Skin of body (tissue), 3 donors: Measurements from ENCODE around the gene C10orf67. TPM values are rescaled to one million over a fixed set of nuclear protein-coding genes. Genes with fewer than 3 reads are reported as not detected.

ENCODE experiments used
- DNase-seq: peaks from one replicate; lab custom pipeline; 2025; lab: John Stamatoyannopoulos, UW
- small RNA-seq: library from RNA; depleted of rRNA; stranded (forward); fragments of <200 nt; gene quantifications from one replicate; pipeline ENCODE3, GENCODE V24; 2014; ENCODE audit warnings: low replicate concordance
- total RNA-seq: library from RNA; depleted of rRNA; stranded (reverse); fragments of >200 nt; gene quantifications from one replicate; pipeline ENCODE4 v1.2.3, GENCODE V29; 2014

C10orf67 gene
- total RNA-seq, 1 donor from 2014 or later = 0.30 TPM

GRCh38 chr10:23174074-23174976 lies 170.3 kb downstream of the C10orf67 start:
- no peak for DNase-seq

GRCh38 chr10:23173214-23174073 lies 171.2 kb downstream of the C10orf67 start:
- no peak for DNase-seq

- DNase-seq = no peak
These were observed 172.0 kb downstream of the C10orf67 start for GRCh38 chr10:23172429-23173213.

DNA sequence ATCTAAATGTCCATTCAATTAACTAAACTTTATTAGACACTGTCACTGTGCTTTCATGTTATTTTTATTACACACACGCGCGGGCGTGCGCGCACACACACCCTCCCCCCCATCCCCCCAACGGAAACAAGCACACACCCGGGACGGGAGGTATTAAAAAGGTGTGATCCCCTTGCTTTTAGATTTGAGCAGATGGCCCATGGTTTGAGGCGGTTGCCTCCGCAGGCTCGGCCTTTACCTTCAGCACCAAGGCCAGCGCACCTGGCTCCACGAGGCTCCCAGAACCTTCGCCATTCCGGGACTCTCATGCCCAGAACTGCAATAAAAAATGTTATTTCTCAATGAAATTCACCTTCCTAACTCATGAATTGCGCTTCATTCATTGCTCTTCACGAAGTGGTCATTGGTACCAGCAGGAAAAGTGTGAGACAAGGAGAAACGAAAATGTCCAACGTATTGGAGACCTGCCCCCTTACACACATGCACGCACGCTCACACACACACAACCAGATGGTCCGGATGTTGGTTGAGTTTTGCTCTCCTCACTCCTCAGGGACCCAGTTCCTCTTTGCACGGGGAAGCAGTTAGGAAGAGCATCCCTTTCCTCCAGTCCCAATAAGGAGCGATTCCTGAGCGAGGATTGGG lies 173.2 kb downstream of the C10orf67 start:
- no peak for DNase-seq

- peak; percentile 51 for DNase-seq
These were observed 186.2 kb downstream of the C10orf67 start for GRCh38 chr10:23158370-23158769.

DNA sequence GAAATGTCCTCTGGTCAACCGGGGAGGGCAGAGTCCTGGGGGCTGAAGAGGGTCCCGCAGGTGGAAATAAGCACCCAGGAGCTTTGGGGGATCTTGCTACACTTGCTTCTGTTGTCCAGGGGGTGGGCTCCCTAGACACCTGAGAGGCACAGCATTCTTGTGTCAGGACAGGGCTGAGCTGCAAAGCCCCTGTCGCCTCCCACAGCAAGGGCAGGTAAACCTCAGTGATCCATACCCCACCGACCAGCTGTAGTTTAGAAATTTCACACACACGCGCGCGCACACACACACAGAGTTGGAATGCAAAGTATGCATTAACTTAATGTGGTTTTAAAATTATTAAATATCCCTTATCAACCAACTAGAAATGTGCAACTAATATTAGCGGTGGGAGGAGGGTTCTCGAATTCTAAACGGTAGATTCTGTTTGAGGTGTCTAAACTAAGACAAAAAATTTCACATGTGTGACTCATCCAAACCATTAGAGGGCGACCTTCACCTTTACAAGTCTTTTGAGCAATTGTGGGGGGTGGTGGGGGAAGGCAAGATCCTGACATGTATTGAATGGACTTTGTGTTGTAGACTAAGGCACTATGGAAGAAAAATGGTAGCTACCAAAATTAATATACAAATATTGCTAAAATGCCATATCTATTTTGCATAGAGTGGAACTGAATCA lies 186.8 kb downstream of the C10orf67 start:
- peak; percentile 29 for DNase-seq

- no peak for DNase-seq
These were observed 187.3 kb downstream of the C10orf67 start for GRCh38 chr10:23157239-23157681.

DNA sequence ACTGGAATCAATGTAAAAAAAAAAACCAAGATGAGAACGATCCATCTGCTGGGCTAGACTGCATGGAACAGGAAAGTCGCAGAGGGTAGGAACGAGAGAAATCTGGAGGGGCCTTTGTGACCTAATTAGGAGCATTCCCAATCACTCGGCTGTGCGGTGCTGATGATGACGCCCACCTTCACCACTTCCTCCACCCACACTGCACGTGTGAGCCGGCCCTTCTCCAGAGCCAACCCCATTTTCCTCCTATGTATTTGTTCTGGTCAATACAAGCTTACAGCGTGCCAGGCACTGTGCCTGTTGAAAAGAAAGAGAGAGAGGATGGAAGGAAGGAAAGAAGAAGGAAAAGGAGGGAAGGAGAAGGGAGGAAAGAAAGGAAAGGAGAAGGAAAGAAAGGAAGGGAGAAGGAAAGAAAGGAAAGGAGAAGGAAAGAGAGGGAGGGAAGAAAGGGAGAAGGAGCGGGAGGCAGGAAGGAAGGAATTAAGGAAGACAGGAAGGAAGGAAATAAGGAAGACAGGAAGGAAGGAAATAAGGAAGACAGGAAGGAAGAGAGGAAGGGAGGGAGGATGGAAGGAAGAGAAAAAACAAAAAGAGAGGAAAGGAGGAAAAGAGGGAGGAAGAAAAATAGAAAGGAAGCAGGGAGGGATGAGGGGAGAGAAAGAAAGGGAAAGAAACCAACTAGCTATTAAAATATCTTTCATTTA lies 188.0 kb downstream of the C10orf67 start:
- no peak for DNase-seq

DNA sequence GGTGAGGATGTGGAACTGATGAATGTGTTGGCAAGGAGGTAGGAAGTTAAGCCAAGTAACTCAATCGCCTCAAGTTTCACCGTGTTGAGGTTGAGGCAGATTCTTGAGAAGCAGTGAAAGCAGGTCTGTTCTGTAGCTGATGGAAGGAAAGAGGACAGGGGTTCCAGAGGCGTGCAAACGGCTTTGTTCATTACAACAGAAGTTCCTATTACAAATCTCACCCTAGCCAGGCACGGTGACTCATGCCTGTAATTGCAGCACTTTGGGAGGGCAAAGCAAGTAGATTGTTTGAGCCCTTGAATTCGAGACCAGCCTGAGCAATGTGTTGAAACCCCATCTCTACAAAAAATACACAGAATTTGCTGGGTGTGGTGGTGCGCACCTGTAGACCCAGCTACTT lies 189.4 kb downstream of the C10orf67 start:
- DNase-seq = no peak

Small RNA genes lying within 50 kb of the gene (small RNA-seq; reads per million reads assigned to genes)
- gene MIR1254-2 (not detected), gene RF00561 (not detected)

Other genes with a start within 250 kb of the C10orf67 start
- 10.8 TPM for gene MSRB2, start 249.2 kb downstream of the C10orf67 start, total RNA-seq
- gene PTF1A, start 152.5 kb downstream of the C10orf67 start, total RNA-seq = not detected
- gene OTUD1, start 94.3 kb upstream of the C10orf67 start, total RNA-seq = 20.8 TPM